HFFc6 (cell line): ENCODE data around the gene SLC22A23. TPM values are rescaled to one million over a fixed set of nuclear protein-coding genes. Genes with fewer than 3 reads are reported as not detected.
A peak's percentile ranks its signal among the peaks of the same experiment; 100 is the strongest.

ENCODE experiments used
- DNase-seq: peaks from one replicate; pipeline ENCODE4 v3.0.0-alpha.2; 2018
- H3K27ac Mint-ChIP-seq: 2 replicates; pipeline ENCODE4 v1.8.0; 2020; ENCODE audit warnings: mild to moderate bottlenecking, mixed read lengths
- H3K27me3 Mint-ChIP-seq: 2 replicates; pipeline ENCODE4 v1.8.0; 2021; ENCODE audit warnings: mild to moderate bottlenecking, moderate library complexity, mixed read lengths; ENCODE audit not compliant: insufficient read depth
- H3K36me3 Mint-ChIP-seq: 2 replicates; pipeline ENCODE4 v1.8.0; 2021; ENCODE audit warnings: low read depth, mixed read lengths
- H3K4me1 Mint-ChIP-seq: 2 replicates; pipeline ENCODE4 v1.8.0; 2020; ENCODE audit warnings: low read depth, mixed read lengths
- H3K4me3 Mint-ChIP-seq: 2 replicates; pipeline ENCODE4 v1.8.0; 2020; ENCODE audit warnings: mild to moderate bottlenecking, moderate library complexity, mixed read lengths
- H3K9me3 Mint-ChIP-seq: 2 replicates; pipeline ENCODE4 v1.8.0; 2020; ENCODE audit warnings: mild to moderate bottlenecking, mixed read lengths
- total RNA-seq, 6 experiments: library from RNA; stranded (reverse); fragmentation: NEBNext Ultra II Directional; extraction: Animal tissue kit (Norgen Biotek cat#: 25700); gene quantifications; 2 replicates in 1 of 6; 3 replicates in 5 of 6; pipeline ENCODE4 v1.2.3, GENCODE V29; 2021
- TF ChIP-seq, protein P1 (sequence below): fragments of 200-600 bp; sonication (generic); IDR thresholded peaks from 2 replicates; pipeline ENCODE4 v1.5.0; 2021; ENCODE audit warnings: antibody characterized with exemption, mild to moderate bottlenecking

Gene SLC22A23
- total RNA-seq, 6 experiments from 2014 or later, result 0.10 to 0.55 (median 0.21) TPM

DNA sequence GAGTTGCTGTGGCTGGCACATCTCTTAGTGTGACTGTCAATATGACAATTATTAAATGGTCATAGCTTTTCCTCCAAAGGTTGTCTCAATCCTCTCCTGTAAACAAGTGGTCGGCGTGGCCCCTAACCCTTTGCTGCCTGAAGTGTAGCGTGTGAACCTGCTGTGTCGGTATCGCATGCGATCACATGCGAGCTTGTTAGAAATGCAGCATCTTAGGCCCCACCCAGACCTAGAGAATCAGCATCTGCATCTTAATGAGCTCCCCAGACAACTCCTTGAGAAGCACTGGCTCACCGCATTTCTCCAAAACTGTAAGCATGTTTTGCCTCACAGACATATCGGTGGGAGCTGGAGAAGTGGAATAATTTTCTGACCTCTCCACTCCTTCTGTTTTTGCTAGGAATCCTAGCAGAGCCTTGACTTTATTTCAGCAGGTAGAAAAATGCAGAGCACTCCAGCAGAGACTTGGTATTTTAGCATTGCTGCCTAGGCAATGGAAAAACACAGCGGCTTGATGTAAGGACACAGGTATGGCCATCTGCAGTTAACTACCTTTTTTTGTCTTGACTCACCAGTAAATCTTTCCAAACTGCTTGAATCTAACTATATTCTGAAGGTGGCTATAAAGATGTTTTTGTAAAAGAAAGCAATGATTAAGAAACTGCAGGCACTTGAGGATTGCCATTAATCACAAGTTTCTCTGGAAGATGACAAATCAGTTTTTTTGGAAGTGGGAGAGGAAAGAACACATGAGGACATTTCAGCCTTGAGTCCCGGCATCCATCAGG, 130.5 kb downstream of the SLC22A23 start:
- Mint-ChIP-seq H3K27me3 (peaks cover 26% of the 10 kb centered on the region), H3K4me1 (peaks cover 16% of the 10 kb centered on the region), H3K4me3 (no peak overlapping the region), H3K36me3 (no peaks in the 10 kb centered on the region), H3K27ac (no peak overlapping the region), H3K9me3 (no peaks in the 10 kb centered on the region)
- TF ChIP-seq, protein P1, sequence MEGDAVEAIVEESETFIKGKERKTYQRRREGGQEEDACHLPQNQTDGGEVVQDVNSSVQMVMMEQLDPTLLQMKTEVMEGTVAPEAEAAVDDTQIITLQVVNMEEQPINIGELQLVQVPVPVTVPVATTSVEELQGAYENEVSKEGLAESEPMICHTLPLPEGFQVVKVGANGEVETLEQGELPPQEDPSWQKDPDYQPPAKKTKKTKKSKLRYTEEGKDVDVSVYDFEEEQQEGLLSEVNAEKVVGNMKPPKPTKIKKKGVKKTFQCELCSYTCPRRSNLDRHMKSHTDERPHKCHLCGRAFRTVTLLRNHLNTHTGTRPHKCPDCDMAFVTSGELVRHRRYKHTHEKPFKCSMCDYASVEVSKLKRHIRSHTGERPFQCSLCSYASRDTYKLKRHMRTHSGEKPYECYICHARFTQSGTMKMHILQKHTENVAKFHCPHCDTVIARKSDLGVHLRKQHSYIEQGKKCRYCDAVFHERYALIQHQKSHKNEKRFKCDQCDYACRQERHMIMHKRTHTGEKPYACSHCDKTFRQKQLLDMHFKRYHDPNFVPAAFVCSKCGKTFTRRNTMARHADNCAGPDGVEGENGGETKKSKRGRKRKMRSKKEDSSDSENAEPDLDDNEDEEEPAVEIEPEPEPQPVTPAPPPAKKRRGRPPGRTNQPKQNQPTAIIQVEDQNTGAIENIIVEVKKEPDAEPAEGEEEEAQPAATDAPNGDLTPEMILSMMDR, result no peak
- no peak for DNase-seq

DNA sequence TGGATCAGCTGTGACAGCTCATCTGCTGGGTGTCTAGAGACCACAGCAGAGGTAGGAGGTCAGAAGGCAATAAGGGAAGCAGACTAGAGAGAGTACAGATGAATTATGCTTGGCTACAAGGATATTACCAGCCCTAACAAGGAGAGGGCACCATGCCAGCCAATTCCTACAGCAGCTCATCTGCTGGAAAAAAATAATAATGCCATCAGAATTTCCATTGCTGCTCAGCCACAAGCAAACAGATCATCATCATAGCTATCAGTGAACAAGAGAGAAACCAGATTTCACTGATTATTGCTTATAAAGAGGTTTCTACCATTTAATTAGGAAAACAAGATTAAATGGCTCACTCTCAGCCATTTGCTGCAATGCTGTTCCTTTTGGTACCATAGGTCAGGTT, 131.6 kb downstream of the SLC22A23 start:
- peak; percentile 6 for DNase-seq
- Mint-ChIP-seq H3K4me1 (peaks cover 16% of the 10 kb centered on the region), H3K4me3 (no peak overlapping the region), H3K27me3 (peaks cover 19% of the 10 kb centered on the region), H3K27ac (no peak overlapping the region), H3K36me3 (no peaks in the 10 kb centered on the region), H3K9me3 (no peaks in the 10 kb centered on the region)
- TF ChIP-seq, protein P1, result no peak

DNA sequence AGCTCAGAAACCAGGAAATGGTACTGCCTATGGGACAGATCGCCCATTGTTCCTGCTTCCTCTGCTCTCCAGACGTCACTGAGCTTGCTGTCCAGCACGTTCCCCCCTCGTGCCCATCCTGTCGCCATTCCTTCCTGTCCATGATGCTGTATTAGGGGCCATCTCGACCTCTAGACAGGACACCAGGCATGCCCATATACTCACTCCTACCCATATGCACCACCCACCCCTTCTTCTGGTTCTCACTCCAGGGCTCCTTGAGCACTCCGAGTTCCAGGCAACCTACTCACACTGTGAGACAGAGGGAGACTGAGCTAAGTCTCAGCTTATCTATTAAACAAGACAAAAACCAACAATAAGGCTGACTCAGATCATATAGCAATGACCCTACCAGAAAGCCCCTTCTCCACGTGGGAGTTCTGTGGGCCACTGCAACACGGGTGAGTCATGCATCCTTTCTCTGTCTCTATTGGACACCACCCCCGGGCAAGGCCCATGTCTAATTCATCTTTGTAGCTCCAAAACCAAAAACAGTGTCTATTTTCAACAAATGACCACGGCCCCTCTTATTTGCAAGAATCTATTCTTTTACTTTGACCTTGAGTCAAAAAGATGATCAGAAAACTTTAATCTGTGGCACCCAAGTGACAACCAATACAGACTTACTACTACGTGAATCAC, 132.4 kb downstream of the SLC22A23 start:
- DNase-seq, result peak; percentile 50
- H3K4me1 Mint-ChIP-seq, result peaks cover 16% of the 10 kb centered on the region
- H3K27me3 Mint-ChIP-seq, result peaks cover 24% of the 10 kb centered on the region
- H3K36me3 Mint-ChIP-seq, result no peaks in the 10 kb centered on the region
- H3K27ac Mint-ChIP-seq, result no peak overlapping the region
- no peaks in the 10 kb centered on the region for H3K9me3 Mint-ChIP-seq
- H3K4me3 Mint-ChIP-seq, result peak overlapping the region; percentile 19; the same call in 1 of the 2 replicates
- TF ChIP-seq, protein P1, result no peak

DNA sequence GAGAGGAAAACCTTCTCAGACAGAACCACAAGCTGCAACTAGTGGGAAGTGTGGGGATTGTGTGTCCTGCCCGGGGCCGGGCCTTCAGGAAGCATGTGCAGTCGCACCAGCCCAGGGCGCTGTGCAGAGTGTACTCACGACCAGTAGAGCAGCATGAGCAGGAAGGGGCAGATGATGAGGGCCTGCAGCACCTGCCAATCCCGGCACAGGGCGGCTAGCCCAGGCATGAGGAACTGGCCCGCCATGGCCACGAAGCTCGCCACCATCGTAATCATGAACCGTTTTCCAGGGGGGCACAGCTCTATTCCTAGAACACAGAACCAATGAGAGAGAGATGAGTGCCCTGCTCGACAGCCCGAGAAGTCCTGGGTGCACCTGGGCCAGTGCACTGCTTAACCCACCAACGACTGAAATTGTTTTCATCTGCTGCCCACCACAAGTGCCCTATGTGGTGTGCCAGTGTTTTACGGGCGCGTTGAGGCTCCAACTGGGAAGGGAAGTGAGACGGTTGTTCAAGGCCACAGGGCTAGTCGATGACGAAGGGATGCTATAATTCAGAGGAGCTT, 133.1 kb downstream of the SLC22A23 start:
- H3K27me3 Mint-ChIP-seq, result peaks cover 30% of the 10 kb centered on the region

DNA sequence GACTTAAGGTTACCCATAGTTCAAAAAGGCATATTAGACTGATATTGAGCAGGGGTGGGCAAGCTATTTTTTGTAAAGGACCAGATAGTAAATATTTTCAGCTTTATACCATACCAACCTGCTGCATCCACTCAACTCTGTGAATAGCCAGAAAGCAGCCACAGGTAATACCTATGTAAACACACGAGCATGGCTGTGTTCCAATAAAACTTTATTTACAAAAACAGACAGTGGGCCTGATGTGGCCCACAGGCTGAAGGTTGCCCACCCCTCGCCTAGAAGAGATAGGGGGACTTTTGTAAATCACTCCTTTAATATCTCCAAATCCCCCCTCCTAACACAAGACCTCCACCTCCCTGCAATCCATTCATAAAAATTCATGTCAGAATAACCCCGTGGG, 133.7 kb downstream of the SLC22A23 start:
- H3K9me3 Mint-ChIP-seq, result no peaks in the 10 kb centered on the region
- no peak overlapping the region for H3K4me3 Mint-ChIP-seq
- TF ChIP-seq, protein P1, result no peak
- H3K27me3 Mint-ChIP-seq, result peaks cover 35% of the 10 kb centered on the region
- no peaks in the 10 kb centered on the region for H3K36me3 Mint-ChIP-seq
- no peak overlapping the region for H3K27ac Mint-ChIP-seq
- DNase-seq, result no peak
- peaks cover 16% of the 10 kb centered on the region for H3K4me1 Mint-ChIP-seq

More for the DNA sequence above, 133.1 kb downstream of the SLC22A23 start:
- H3K4me3 Mint-ChIP-seq, result no peak overlapping the region; the same call in 1 of the 2 replicates
- no peak overlapping the region for H3K27ac Mint-ChIP-seq
- H3K4me1 Mint-ChIP-seq, result peaks cover 16% of the 10 kb centered on the region
- H3K36me3 Mint-ChIP-seq, result no peaks in the 10 kb centered on the region
- no peaks in the 10 kb centered on the region for H3K9me3 Mint-ChIP-seq
- no peak for DNase-seq
- TF ChIP-seq, protein P1, result no peak
